IPS-18c (cell line): ENCODE measurements around the gene HOXA4.
A peak's percentile ranks its signal among the peaks of the same experiment; 100 is the strongest.

ENCODE experiments used
- H3K4me3 ChIP-seq: 2 replicates; pipeline ENCODE4 v1.7.0; 2013; ENCODE audit warnings: low read depth, mild to moderate bottlenecking, low read length, moderate library complexity; ENCODE audit not compliant: insufficient read depth
- H3K9me3 ChIP-seq: one replicate; pipeline ENCODE4 v1.6.1; 2013; ENCODE audit warnings: mild to moderate bottlenecking, low read length, moderate library complexity; ENCODE audit not compliant: control insufficient read depth, insufficient read depth

HOXA4 gene

DNA sequence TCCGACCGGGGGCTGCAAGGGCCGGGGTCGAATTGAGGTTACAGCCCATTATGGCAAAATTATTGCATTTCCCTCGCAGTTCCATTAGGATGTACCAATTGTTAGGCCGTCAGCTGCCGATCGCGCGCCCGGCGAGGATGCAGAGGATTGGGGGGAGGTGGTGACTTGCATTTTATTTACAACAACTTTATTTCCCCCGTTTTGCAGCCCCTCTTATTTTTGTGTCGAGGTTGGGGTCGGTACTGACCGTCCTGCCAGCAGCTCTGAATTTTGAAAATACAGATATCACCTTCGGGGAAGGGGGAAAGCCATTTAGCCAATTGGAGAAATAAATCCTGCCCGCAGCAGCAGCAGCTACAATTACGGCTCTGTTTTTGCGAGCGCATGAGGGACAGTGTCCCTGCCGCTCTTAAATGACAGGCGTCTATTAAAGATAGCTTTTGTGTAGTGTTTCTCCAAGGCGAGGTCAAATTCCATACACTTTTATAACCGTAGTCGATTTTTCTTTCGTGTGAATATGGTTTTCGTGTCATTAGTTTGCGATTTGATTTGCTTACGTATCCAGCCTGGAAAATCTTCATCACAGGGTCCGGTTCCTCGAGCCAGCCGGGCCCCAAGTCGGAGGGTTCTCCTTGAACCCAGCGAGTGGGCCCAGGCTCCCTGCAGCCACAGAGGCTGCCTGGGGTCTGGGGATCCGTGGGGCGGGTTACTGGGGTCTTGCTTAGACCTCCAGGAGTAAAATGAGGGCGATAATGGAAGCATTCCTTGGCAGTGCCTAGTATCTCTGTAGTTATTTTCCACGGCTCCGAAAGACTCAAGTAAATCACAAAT lies 13.6 kb upstream of the HOXA4 start:
- no peak overlapping the region for H3K4me3 ChIP-seq
- peaks cover 7% of the 10 kb centered on the region for H3K9me3 ChIP-seq

DNA sequence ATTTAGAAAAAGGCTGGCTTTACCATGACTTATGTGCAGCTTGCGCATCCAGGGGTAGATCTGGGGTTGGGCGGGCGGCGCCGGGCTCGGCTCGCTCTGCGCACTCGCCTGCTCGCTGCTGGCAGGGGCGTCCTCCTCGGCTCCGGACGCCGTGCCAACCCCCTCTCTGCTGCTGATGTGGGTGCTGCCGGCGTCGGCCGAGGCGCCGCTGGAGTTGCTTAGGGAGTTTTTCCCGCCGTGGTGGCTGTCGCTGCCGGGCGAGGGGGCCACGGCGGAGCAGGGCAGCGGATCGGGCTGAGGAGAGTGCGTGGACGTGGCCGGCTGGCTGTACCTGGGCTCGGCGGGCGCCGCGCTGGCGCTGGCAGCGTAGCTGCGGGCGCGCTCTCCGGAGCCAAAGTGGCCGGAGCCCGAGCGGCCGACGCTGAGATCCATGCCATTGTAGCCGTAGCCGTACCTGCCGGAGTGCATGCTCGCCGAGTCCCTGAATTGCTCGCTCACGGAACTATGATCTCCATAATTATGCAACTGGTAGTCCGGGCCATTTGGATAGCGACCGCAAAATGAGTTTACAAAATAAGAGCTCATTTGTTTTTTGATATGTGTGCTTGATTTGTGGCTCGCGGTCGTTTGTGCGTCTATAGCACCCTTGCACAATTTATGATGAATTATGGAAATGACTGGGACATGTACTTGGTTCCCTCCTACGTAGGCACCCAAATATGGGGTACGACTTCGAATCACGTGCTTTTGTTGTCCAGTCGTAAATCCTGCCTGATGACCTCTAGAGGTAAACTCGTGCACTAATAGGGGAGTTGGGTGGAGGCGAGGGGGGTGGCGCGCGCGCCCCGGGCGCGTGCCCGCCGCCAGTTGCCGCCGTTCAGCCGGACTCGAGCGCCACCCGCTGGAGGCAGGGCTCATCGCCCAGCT lies 12.7 kb upstream of the HOXA4 start, which contains the start of gene HOXA5:
HOXA5 (minus strand) TSS at position 659 of the 927 bp plus-strand sequence; CDS start at position 585, 74 bp downstream.
- H3K4me3 ChIP-seq, result peak within 1 kb of the TSS; percentile 51
- peaks cover 7% of the 10 kb centered on the region for H3K9me3 ChIP-seq

DNA sequence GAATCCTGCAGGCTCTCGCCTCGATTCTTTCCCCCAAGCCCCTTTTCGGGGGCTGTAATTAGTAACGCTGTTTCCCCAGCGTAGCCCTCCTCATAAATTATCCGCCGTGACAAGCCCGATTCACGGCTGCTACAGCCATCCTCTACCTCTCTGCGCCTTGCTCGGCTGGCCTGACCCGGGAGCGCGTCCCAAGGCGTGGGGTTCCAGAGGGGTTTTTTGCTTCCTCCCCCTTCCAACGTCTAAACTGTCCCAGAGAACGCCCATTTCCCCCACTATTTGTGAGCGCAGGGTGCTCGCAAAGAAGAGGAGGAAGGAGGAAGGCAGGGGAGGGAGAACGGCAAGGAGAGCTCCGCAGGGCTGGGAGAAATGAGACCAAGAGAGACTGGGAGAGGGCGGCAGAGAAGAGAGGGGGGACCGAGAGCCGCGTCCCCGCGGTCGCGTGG lies 12.0 kb upstream of the HOXA4 start:
- Histone ChIP-seq H3K9me3 (peaks cover 7% of the 10 kb centered on the region), H3K4me3 (peak overlapping the region; percentile 51)

DNA sequence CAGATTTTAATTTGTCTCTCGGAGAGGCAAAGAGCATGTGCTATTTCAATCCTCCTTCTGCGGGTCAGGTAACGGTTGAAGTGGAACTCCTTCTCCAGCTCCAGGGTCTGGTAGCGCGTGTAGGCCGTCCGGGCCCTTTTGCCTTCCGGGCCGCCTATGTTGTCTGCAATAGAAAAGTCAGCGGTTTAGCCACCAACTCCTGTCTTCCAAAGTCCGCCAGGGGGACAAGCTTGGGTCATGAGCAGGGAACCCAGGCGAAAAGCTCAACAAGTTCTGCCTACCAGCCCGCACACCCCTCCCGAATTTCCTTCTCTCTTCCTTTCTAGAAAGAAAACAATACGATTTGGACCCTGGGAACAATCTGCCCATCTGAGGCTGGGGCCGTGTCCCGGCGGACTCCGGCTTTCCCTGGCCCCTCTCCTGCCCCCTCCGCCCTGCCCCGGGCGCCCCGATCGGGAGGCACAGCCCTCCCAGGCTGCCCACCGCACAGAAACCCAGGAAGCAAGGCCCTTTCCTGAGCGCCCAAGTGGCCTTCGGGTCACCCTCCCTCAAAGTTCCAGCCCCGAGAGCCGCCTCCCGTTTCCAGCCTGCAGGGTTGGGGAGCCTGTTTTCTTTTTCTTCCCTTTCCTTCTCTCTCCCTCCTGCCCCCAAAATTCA lies 11.5 kb upstream of the HOXA4 start:
- Histone ChIP-seq H3K9me3 (peaks cover 6% of the 10 kb centered on the region), H3K4me3 (no peak overlapping the region)

DNA sequence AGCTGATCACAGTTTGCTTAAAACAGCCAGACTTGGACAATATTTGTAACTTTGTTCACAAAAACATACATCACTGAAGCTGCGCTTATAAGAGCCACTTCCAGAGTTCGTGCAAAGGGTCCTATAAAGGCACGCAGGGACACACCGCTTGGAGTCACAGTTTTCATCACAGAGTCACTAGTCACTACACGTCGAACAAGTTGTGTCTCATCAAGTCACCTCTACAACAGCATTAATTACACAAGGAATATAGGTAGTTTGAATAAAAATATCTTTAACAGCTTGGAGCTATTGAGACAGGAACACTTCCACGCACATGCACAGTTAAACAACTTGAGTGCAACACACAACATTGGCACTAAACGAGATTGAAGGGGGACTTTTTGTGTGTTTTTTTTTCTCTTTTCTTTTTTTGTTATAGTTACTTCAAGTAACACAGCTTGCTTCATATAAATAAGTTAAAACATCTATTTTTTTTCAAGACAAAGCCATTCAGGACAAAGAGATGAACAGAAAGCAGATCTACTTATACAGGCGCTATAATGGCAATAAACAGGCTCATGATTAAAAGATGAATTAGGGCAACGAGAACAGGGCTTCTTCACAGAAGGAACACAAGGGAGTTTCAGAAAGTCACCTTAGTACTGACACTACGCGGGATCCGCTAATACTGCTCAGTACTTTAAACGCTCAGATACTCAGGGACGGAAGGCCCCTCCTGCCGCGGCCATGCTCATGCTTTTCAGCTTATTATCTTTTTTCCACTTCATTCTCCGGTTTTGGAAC lies 10.8 kb upstream of the HOXA4 start:
- H3K4me3 ChIP-seq, result no peak overlapping the region
- peaks cover 5% of the 10 kb centered on the region for H3K9me3 ChIP-seq

DNA sequence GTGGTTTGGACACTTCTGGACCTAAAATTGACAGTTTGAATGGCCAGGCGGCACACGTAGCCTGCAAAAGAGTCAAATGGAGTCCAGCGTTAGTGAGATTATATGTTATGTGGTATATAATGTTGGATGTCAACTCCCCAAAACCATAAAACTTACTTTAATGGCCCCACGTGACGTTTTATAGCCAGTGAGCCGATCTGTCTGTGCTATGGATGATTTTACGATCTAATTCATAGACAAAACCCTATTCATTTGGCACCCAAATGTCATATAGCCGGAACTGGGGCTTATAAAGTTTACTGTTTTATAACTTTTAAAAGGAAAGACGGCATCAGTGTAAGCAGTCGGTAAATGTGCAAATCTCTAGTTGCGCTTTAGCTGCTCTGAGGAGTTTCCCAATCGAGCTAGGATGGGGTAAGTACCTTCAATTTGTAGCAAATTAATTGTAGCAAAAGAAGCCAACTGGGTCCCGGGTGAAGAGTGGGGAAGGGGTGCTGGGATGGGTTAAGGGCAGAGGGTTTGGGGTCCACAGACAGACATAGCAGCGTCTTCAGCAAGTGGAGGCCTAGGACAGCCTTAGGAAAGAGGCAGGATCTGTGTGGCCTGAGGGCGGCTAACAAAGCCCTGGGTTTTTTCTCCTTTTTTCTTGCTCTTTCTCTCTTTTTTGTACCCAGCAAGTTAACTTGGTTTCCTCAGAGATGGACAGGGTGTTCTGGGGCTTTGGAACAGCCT lies 9.7 kb upstream of the HOXA4 start:
- Histone ChIP-seq H3K4me3 (no peak overlapping the region), H3K9me3 (peaks cover 5% of the 10 kb centered on the region)

DNA sequence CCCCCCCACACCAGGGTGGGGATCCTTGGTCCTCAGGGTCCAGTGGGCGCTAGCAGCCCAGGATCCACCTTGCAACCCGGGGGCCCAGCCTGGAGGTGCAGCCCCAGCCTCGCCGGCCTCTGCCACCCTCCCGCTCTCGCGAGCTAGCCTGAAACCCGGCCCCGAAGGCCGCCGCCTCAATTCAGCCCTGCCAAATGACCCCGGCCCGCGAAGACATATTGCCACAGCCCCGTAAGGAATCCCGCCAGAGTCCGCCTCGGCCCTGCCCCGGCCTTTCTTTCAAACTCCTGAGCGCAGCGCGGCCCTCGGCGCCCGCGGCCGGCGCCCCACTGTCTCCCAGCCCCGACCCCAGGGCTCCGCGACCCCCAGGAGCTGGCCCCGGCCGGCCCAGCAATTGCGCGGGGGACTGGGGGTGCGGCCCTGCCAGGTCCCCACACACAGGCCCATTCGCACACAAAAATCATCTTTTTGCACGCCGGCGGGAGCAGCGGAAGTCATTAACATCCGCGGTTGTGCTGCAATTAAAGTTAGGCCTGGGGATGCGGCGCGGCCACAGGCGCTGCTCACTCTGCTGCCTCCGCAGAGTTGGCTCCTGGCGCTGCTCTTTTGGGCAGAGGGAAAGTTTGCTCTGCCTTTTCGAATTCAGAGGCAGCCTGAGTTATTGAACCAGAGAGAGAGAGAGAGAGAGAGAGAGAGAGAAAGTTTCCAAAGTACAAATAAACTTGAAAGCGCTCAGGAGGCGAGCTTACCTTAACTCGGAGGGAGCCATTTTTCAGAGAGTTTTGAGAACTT lies 9.0 kb upstream of the HOXA4 start:
- peaks cover 5% of the 10 kb centered on the region for H3K9me3 ChIP-seq
- H3K4me3 ChIP-seq, result no peak overlapping the region

DNA sequence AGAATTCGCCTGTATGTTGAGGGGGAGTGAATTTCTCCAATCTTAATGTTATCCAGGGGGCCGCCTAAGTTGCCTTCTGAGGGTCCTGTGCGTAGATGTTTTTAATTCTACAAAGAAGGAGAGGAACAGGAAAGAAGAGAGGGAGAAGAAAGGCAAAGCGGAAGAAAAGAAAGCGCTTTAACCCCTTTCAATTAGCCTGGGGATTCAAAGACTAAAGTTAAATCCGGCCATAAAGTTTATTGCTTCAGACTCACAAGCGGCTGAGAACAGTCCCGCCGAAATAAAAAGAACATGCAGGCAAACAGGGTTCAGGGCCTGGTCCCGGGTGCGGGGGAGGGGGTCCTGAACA lies 8.4 kb upstream of the HOXA4 start:
- Histone ChIP-seq H3K9me3 (peaks cover 5% of the 10 kb centered on the region), H3K4me3 (no peak overlapping the region)

DNA sequence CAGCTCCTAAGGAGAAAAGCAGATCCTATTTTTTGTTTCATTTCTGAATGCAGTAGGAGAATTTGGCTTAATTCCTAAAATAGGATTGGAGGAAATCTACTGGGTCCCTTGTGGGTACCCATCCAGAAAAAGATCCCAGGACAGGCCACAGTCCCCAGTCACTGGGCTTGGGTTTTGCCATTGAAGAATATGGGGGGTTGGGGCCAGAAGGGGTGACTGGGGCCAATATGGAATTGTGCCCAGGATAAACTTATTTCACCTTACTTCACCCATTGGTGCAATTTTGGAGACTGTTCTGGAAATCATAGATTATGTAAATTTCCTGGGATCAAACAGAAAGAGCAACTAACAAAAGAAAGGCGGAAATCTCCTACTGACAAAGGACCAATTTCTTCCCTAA lies 7.9 kb upstream of the HOXA4 start:
- H3K9me3 ChIP-seq, result peaks cover 5% of the 10 kb centered on the region
- H3K4me3 ChIP-seq, result no peak overlapping the region

DNA sequence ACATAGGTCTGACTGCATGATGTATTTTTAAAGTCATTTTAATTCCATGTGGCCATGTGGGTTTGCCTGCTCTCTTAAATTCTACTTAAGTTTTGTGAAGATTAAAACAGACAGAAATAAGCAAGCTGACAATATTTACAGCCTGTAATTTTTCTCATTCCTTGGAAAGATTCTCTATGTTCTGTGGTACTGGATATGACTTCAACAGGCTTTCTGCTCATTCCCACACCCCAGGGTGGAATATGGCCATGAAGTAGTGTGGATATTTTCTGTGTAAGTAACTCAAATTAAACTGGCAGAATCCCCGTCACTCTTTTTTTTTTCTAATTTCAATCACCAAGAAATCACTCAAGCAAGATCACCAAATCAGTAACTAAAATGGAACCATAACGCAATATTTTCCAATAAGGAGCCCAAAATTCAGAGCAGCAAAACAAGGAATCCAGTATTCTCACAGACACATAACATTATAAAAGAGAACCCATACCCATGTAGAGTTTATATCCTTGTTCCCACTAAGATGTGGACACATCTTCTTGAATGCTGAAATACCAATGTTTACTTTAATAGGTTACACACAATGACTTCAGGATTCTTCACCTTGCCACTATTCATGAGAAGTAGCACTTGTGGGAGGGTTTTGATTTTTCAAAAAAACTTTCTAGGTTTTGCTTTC lies 7.2 kb upstream of the HOXA4 start:
- H3K9me3 ChIP-seq, result no peaks in the 10 kb centered on the region
- H3K4me3 ChIP-seq, result no peak overlapping the region

DNA sequence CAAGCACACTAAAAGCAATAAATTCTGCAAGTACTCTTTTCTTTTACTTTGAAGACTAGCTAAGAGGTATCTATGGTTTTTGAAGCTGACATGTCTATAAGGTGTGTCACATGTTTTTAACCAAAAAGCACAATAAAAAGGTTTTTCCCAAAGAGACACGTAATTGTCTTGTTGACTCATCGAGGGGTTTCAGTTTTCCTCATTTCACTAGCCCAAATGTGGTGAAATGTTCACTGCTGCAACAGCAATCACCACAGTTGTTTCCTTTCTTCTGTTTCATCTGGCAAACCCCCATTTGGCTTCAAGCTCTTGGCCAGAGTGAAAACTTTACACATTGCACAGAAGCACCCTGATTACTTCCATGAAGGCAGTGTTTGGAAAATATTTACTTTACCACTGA lies 3.8 kb upstream of the HOXA4 start:
- Histone ChIP-seq H3K4me3 (no peak overlapping the region), H3K9me3 (no peaks in the 10 kb centered on the region)

DNA sequence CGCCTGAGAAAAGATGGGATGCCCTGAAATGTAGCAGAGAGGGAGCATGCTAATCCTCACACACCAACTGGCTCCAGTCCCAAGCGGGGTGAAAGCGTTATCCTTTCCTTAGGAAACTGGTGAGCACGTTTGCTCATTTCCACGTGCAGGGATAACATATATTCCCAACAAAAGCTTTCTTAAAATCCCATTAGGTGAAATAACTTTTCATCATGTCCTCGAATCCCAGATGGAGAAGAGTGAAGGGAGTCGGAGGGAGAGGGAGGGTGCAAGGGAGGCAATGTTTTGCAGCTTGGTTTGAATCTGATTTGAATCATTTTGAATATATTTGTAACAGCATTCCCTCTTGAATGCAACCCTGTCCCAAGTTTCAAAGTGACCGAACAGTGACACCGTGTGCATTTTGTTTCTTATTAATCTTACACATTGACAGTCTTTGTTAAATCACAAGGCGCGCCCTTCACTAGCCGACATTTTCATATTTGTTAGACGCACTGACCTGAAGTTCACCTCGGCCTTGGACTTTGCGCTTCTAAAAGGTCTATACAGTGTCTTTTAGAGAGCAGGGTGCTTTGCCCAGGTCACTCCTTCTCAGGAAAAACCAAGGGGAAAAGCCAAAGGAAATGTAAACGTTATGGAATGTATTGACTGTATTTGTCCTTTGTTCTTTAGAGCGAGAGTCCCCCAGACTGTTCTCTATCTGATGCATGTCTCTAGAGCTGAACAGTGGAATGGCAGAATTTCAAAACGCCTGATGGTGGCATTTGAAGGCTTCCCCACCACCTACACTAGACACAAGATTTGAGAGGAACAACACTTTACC lies 3.1 kb upstream of the HOXA4 start:
- Histone ChIP-seq H3K4me3 (no peak overlapping the region), H3K9me3 (no peaks in the 10 kb centered on the region)

DNA sequence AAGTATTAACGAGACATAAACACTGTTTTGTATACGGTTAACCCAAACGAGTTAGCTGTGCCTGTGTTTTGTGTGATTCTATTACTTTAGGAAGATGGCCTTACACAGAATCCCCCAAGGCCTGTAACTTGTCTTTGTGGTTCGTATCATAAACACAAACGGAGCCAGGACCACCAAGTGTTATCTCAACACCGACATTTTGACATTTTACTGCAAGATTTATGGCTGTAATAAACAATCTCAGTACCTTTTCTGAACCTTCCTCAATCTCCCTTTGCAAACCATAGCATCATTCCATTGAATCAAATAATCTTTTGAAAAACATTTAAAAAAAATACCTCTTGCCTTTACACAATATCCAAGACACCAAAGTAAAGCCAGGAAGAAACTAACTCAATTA lies 2.4 kb upstream of the HOXA4 start:
- Histone ChIP-seq H3K4me3 (no peak overlapping the region), H3K9me3 (no peaks in the 10 kb centered on the region)

DNA sequence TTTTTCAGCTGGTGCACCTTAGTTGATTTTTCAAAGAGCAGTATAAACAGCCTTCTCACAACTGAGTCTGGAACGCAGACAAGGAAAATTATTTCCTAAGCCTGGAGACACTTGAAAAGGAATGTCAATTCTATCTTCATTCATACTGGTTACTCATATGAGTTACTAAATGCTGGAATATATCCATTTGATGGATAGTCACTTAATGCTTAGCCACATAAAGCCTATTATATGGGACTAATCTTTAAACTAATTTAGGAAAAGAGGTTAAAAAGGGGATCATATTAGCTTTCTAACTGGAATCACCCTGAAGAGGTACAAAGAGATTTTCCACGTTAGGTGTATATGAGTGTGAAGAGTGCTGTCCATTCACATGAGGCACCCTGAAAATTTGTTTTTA lies 1.7 kb upstream of the HOXA4 start:
- H3K4me3 ChIP-seq, result no peak overlapping the region
- H3K9me3 ChIP-seq, result no peaks in the 10 kb centered on the region
